Osteocyte (in vitro differentiated cells): ENCODE results near the gene ZFYVE9. TPM values are rescaled to one million over a fixed set of nuclear protein-coding genes. Genes with fewer than 3 reads are reported as not detected.

Experiments used
- DNase-seq: peaks from one replicate; pipeline ENCODE4 v3.0.0; 2021; ENCODE audit warnings: mixed read lengths; ENCODE audit not compliant: unreplicated experiment; ENCODE audit errors: extremely low spot score
- H3K27ac Mint-ChIP-seq: one replicate; pipeline ENCODE4 v1.8.0; 2021; ENCODE audit warnings: mild to moderate bottlenecking, mixed read lengths; ENCODE audit not compliant: unreplicated experiment
- H3K27me3 Mint-ChIP-seq: one replicate; pipeline ENCODE4 v1.8.0; 2021; ENCODE audit warnings: mixed read lengths; ENCODE audit not compliant: unreplicated experiment
- H3K36me3 Mint-ChIP-seq: one replicate; pipeline ENCODE4 v1.8.0; 2021; ENCODE audit warnings: mixed read lengths; ENCODE audit not compliant: unreplicated experiment
- H3K4me1 Mint-ChIP-seq: one replicate; pipeline ENCODE4 v1.8.0; 2021; ENCODE audit warnings: mixed read lengths; ENCODE audit not compliant: unreplicated experiment
- H3K4me3 Mint-ChIP-seq: one replicate; pipeline ENCODE4 v1.8.0; 2021; ENCODE audit warnings: mild to moderate bottlenecking, moderate library complexity, mixed read lengths; ENCODE audit not compliant: unreplicated experiment
- H3K9me3 Mint-ChIP-seq: one replicate; pipeline ENCODE4 v1.8.0; 2021; ENCODE audit warnings: mixed read lengths; ENCODE audit not compliant: unreplicated experiment
- CTCF ChIP-seq: fragments of 200-600 bp; sonication (generic); IDR thresholded peaks from 2 replicates; pipeline ENCODE4 v1.5.0; 2021; ENCODE audit warnings: antibody characterized with exemption, mild to moderate bottlenecking, moderate library complexity
- total RNA-seq: library from RNA; stranded (reverse); gene quantifications from 2 replicates; pipeline ENCODE4 v1.2.1, GENCODE V29; 2021

Gene ZFYVE9
- total RNA-seq, 1 donor from 2014 or later, result 25.9 TPM

- DNase-seq, result no peak
- Mint-ChIP-seq H3K4me1 (no peaks in the 10 kb centered on the region), H3K27ac (no peak overlapping the region), H3K9me3 (no peaks in the 10 kb centered on the region), H3K4me3 (no peak overlapping the region), H3K27me3 (no peaks in the 10 kb centered on the region), H3K36me3 (peaks cover 43% of the 10 kb centered on the region)
- no peak for TF ChIP-seq CTCF
Measured at GRCh38 chr1:52352690-52353089, 210.8 kb downstream of the ZFYVE9 start.

- Mint-ChIP-seq H3K27me3 (no peaks in the 10 kb centered on the region), H3K27ac (no peak overlapping the region), H3K9me3 (no peaks in the 10 kb centered on the region), H3K36me3 (peaks cover 59% of the 10 kb centered on the region), H3K4me3 (no peak overlapping the region), H3K4me1 (no peaks in the 10 kb centered on the region)
- no peak for DNase-seq
- no peak for TF ChIP-seq CTCF
Measured at GRCh38 chr1:52355436-52355835, 213.5 kb downstream of the ZFYVE9 start.

- H3K4me1 Mint-ChIP-seq, result no peaks in the 10 kb centered on the region
- no peak for DNase-seq
- H3K27me3 Mint-ChIP-seq, result no peaks in the 10 kb centered on the region
- H3K4me3 Mint-ChIP-seq, result no peak overlapping the region
- TF ChIP-seq CTCF, result no peak
- no peaks in the 10 kb centered on the region for H3K9me3 Mint-ChIP-seq
- no peak overlapping the region for H3K27ac Mint-ChIP-seq
- peaks cover 63% of the 10 kb centered on the region for H3K36me3 Mint-ChIP-seq
Measured at GRCh38 chr1:52355847-52356505, 214.1 kb downstream of the ZFYVE9 start.

GRCh38 chr1:52356818-52357355, 215.0 kb downstream of the ZFYVE9 start:
- Mint-ChIP-seq H3K4me1 (no peaks in the 10 kb centered on the region), H3K36me3 (peaks cover 71% of the 10 kb centered on the region), H3K27ac (peak overlapping the region; percentile 2), H3K27me3 (no peaks in the 10 kb centered on the region), H3K4me3 (no peak overlapping the region), H3K9me3 (no peaks in the 10 kb centered on the region)
- no peak for DNase-seq
- TF ChIP-seq CTCF, result no peak

GRCh38 chr1:52357397-52357796, 215.5 kb downstream of the ZFYVE9 start:
- H3K9me3 Mint-ChIP-seq, result no peaks in the 10 kb centered on the region
- peaks cover 72% of the 10 kb centered on the region for H3K36me3 Mint-ChIP-seq
- H3K4me1 Mint-ChIP-seq, result no peaks in the 10 kb centered on the region
- TF ChIP-seq CTCF, result no peak
- no peak for DNase-seq
- no peaks in the 10 kb centered on the region for H3K27me3 Mint-ChIP-seq
- no peak overlapping the region for H3K4me3 Mint-ChIP-seq
- peak overlapping the region; percentile 2 for H3K27ac Mint-ChIP-seq
